Endometrium (tissue), 2 donors: ENCODE results near the gene PIP5K1B.

Source experiments
- FAIRE-seq: peaks from 2 replicates; lab custom pipeline; 2012; peaks lifted over from hg19 to GRCh38; lab: Jason Lieb, UNC
- donor health status: control.
- donor health status: control.

PIP5K1B gene

GRCh38 chr9:68777070-68777763 lies 72.2 kb downstream of the PIP5K1B start:
- FAIRE-seq = no peak

DNA sequence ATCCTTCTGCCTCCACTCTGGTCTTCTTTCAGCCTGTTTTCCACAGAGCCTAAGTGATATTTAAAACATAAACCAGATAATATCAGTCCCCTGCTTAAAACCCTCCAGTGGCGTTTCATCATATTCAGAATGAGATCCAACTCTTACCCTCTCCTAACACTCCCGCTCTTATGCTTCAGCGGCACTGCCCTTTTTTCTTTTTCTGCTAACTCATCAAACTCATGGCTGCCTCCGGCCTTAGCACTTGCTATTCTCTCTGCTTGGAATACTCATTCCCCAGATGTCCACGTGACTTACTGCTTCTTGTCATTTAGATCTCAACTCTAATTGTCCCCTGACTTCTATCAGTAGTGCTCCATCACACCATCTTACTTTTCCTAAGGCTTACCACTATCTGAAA lies 73.6 kb downstream of the PIP5K1B start:
- no peak for FAIRE-seq

GRCh38 chr9:68779558-68780379 lies 74.7 kb downstream of the PIP5K1B start:
- peak; percentile 58 for FAIRE-seq

- FAIRE-seq = no peak
These were observed 75.3 kb downstream of the PIP5K1B start for GRCh38 chr9:68780380-68780712.

DNA sequence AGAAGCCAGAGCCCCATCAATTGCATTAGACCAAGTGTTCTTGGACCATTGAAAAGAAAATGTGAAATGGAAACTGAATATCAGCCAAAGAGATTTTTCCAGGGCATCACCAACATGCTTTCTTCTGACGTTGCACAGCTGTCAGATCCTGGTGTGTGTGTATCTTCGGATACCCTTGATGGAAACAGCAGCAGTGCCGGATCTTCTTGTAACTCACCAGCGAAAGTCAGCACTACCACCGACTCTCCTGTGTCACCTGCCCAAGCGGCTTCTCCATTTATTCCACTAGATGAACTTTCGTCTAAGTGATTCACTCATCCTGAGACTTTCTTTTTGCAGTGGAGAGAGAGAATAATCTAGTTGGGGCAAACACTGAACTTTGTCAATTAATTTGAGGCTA lies 75.7 kb downstream of the PIP5K1B start:
- no peak for FAIRE-seq

DNA sequence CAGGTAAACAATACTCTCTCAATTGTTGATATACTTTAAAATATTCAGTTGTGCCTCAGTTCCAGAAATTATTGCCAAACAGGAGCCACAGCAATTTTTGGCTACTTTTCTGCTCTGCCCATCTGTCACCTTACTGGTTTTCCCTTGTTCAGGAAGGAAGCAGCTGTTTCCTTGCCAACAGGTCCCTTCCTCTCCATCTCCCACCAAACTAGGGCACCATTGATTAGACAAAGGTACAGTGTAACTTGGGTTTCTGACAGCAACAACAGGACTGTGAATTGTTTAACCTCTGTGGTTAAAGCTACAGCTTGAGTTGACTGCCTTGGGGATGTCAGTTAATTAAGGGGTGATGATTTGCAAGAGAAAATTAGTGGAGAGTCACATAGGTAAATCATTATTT lies 76.9 kb downstream of the PIP5K1B start:
- FAIRE-seq = no peak

GRCh38 chr9:68782546-68782945 lies 77.5 kb downstream of the PIP5K1B start:
- FAIRE-seq = no peak

- FAIRE-seq = no peak
These were observed 80.9 kb downstream of the PIP5K1B start for GRCh38 chr9:68785965-68786364.

DNA sequence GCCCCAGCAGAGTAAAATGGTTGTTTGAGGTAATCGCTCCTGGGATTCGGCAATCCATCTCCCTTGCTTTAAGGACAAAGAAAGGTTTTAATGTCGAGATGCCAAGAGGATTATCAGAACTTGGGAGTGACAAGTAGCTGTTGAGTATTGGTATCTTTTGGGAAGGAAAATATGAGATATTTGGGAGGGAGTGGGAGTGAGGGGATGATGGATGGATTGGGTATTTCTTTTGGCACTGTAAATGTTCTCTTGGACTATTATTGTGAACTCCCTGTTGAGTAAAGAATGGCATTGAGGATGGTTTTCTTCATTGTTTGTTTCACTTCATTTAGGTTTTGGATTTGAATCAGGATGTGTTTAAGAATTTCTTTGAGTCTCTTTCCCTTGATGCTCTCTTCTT lies 86.1 kb downstream of the PIP5K1B start:
- FAIRE-seq = no peak

DNA sequence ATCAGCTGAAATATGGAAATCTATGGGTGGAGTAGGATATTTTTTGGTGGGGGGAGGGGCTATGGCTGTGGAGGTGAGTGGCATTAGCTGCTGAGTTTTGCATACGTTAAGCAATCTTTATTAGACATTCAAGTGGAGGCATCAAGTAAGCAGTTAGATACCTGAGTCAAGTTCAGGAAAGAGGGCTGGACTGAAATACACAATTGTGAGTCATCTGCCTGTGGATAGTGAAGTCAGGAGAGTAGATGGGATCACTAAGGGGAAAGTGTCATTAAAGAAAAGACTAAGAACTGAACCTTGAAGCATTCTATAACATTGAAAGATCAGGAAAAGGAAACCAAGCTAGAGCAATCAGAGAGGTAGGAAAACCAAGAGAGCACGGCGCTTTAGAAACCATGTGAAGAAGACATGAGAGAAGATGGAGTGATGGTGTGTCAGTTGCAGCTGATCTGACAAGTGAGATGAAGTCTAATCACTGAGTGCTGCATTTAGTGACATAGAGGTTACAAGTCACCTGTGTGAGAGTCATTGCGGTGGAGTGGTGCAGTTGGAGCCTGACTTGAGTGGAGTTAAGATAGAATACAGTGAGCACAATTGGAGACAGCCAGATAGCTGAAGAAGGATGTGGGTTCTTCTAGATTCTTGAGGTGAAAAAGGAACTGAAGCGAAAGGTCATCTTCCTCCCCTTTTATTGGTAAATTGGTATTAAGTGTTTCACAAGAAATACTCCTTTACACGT lies 88.7 kb downstream of the PIP5K1B start:
- FAIRE-seq = no peak

GRCh38 chr9:68794898-68795297 lies 89.9 kb downstream of the PIP5K1B start:
- no peak for FAIRE-seq

GRCh38 chr9:68795411-68795810 lies 90.4 kb downstream of the PIP5K1B start:
- no peak for FAIRE-seq

DNA sequence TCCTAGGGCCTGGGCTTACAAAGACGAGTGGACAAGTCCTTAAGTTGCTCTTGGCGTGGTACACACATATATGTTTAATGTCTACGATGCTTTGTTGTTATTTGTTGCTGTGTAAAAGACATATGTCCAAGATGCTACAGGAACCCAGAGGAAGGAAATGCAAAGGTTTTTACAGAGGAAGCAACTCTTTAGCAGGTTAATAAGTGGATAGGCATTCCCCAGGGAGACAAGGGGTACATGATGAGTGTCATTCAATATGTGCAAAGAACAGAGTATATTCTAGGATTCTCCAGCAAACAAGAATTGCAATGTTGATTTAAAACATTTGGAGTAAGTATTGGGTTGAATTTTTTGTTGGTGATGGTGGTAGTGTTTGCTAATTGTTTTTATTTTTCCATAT lies 92.1 kb downstream of the PIP5K1B start:
- FAIRE-seq = no peak

DNA sequence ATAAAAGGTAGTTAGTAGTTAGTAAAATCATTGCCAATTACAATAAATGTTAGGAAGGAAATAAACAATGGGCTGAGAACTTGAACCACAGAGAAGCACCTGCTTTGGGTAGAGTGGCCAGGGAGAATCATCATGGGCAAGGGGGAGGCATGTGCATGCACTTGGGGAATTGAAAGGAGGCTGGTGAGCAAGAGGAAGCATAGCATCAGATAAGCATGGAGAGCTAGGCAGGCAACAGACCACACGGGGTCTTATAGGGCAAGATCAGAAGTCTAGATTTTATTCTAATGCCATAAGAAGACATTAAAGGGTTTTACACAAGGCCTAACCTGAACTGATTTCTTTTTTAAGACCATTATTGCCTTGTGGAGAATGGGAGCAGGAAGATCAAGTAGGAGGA lies 93.4 kb downstream of the PIP5K1B start:
- no peak for FAIRE-seq

- FAIRE-seq = no peak
These were observed 95.8 kb downstream of the PIP5K1B start for GRCh38 chr9:68800836-68801235.

GRCh38 chr9:68802525-68803015 lies 97.5 kb downstream of the PIP5K1B start:
- FAIRE-seq = no peak

DNA sequence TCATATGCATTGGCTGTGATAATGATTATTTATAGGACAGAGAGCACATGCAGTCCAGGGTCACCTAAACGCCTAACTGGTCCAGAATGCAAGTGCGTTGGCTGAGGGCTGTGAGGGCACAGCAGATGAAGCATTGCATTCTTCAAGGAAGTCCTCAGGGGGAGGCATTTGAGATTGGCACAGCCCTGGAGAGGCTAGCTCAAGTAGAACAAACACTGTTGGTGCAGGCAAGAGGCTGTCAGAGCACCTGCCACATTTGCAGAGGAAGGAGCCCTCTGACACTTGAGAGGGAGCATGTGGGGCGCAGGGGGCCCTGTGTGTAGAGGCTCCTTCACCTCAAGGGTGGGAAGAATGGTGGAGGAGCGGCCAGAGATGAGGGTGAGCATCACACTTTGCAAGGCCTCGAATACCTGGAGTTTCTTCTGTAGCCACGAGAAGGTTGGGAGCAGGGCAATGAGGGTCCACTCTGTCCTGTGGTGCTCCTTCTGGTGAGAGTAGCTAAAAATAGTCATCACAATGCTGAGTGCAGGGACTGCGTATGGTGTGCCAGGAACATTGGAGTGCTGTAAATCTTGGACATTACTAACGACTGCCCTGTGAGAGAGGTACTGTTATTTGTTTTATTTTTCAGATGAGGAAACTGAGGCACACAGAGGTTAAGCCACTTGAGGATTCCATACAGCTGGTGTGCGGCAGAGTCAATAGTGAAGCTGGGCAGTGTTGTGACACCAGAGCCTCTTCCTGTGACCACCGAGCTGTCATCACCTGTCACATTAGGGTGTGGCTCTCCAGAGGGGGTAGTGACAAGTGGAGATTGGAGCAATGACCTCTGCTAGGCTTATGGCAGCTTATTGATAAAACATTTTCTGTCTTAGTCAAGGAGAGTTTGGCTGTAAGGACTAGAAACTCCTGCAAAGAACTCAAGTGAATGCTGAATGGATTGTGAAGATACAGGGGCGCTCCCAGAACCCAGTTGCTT lies 100.2 kb downstream of the PIP5K1B start:
- FAIRE-seq = no peak

DNA sequence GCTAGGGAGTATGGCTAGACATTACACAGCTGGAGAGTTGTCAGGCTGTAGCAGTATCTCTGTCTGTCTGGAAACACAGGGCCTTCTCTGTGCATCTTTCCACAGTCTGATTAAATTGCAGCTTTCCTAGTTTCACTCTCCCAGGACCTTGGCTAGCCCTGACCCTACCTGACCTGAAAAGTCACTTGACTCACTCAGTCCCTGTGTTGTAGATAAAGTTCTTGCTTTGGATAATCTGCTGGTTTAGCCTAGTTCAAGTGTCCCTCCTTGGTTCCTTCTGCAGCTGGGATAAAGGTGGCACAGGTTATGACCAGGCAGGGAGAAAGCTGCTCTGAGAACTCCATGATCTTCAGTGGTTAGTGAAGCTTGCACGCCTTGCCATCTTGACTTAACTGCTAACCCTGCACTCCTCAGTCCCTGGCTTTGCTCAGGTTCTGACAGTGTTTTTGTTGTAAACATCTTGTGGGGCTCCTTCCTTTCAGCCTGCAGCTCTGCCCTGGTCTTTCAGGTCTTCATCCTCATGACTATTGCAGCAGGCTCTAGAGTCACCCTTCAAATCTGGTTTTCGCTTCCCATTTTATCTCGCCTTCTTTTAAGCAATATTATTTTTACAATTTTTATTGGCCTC lies 101.0 kb downstream of the PIP5K1B start:
- FAIRE-seq = no peak

GRCh38 chr9:68808338-68808890 lies 103.4 kb downstream of the PIP5K1B start:
- no peak for FAIRE-seq

DNA sequence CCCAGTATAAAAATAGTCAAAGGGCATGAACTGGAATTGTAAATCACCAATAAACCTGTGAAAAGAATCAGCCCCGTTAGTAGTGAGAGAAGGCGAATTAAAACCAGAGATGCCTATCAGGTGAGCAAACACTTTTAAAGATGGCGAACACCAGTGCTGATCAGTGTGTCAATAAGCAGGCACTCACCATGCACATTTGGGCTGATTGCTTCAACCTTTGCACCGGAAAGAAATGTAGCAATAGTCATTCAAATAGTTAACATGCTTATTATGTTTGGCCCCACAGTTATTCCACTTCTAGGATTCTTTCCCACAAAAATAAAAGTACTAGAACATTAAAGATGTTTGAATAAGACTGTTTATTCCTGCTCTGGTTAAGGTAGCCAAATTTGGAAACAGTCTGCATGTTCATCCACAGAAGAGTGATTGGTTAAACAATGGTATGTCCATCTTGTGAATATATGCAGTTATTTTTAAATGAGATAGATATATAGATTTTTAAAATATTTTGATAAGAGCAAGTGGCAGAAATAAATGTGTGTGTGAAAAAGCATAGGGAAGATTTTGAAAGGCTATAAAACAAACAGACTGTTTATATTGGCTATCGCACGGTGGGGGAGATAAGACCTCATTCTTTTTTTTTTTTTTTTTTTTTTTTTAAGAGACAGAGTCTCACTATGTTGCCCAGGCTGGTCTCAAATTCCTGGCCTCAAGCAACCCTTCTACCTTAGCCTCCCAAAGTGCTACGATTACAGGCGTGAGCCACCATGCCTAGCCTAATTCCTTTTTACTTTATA lies 112.2 kb downstream of the PIP5K1B start:
- no peak for FAIRE-seq
